COLO668 (cell line): Measurements from ENCODE around the gene EAF1.
"Not testable (repeated sequence)": the region's sequence is repeated elsewhere in the genome, so short reads cannot be mapped to it uniquely, and the experiment has no call there.

Source experiments
- DNase-seq: peaks from one replicate; lab custom pipeline; 2025; ENCODE audit not compliant: unreplicated experiment; lab: John Stamatoyannopoulos, UW

Gene EAF1

GRCh38 chr3:15478640-15478979 lies 51.2 kb downstream of the EAF1 start:
- no peak for DNase-seq

GRCh38 chr3:15479400-15480224 lies 52.2 kb downstream of the EAF1 start:
- no peak for DNase-seq

GRCh38 chr3:15484551-15484950 lies 57.2 kb downstream of the EAF1 start:
- DNase-seq = not testable (repeated sequence)

GRCh38 chr3:15486020-15486419 lies 58.6 kb downstream of the EAF1 start:
- DNase-seq = no peak

GRCh38 chr3:15486979-15487378 lies 59.6 kb downstream of the EAF1 start:
- DNase-seq = no peak

GRCh38 chr3:15488002-15488401 lies 60.6 kb downstream of the EAF1 start:
- DNase-seq = no peak

GRCh38 chr3:15490158-15490557 lies 62.8 kb downstream of the EAF1 start:
- no peak for DNase-seq

- DNase-seq = no peak
Observed at GRCh38 chr3:15491143-15491542, 63.7 kb downstream of the EAF1 start.
